HL-60 (cell line): ENCODE results near the gene ERGIC3.

ENCODE experiments used
- POLR2AphosphoS5 ChIP-seq: IDR thresholded peaks from 2 replicates; pipeline ENCODE4 v1.6.1; 2012; ENCODE audit warnings: low read depth
- TF ChIP-seq, protein P1 (sequence below): IDR thresholded peaks from one replicate; pipeline ENCODE4 v1.5.1; 2011; ENCODE audit warnings: low read length, control low read depth, inconsistent platforms; ENCODE audit not compliant: insufficient read depth

DNA sequence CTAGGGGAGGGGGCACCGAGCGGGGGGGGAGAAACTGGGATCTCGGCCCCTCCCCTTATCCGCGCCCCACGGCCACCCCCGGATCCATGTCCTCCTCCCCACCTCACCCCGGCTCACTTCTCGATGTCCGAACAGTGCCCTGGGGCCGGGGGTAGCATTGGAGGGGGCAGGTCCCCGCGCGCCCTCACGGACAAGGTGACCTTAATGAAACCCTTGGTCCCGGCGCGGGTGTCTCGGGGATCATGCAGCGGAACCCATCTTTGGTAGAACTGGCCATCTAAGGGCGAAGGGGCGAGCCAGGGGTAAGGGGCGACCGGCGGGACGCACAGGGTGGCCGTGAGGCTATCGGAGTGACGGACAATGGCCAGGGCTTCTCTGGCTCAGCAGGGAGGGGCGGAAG lies 60.1 kb downstream of the ERGIC3 start:
- TF ChIP-seq, protein P1, sequence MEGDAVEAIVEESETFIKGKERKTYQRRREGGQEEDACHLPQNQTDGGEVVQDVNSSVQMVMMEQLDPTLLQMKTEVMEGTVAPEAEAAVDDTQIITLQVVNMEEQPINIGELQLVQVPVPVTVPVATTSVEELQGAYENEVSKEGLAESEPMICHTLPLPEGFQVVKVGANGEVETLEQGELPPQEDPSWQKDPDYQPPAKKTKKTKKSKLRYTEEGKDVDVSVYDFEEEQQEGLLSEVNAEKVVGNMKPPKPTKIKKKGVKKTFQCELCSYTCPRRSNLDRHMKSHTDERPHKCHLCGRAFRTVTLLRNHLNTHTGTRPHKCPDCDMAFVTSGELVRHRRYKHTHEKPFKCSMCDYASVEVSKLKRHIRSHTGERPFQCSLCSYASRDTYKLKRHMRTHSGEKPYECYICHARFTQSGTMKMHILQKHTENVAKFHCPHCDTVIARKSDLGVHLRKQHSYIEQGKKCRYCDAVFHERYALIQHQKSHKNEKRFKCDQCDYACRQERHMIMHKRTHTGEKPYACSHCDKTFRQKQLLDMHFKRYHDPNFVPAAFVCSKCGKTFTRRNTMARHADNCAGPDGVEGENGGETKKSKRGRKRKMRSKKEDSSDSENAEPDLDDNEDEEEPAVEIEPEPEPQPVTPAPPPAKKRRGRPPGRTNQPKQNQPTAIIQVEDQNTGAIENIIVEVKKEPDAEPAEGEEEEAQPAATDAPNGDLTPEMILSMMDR, result no peak
- no peak for TF ChIP-seq POLR2AphosphoS5
